Activated CD4-positive, CD25-positive, alpha-beta regulatory T cell treated with anti-CD3 and anti-CD28 coated beads, Interleukin-2, amount 50 U/mL, for 72 hours (primary cell): ENCODE measurements around the gene KRCC1.
"Not testable (repeated sequence)": the region's sequence is repeated elsewhere in the genome, so short reads cannot be mapped to it uniquely, and the experiment has no call there.

Source experiments
- DNase-seq: peaks from one replicate; pipeline ENCODE4 v3.0.0; 2021

Gene KRCC1

DNA sequence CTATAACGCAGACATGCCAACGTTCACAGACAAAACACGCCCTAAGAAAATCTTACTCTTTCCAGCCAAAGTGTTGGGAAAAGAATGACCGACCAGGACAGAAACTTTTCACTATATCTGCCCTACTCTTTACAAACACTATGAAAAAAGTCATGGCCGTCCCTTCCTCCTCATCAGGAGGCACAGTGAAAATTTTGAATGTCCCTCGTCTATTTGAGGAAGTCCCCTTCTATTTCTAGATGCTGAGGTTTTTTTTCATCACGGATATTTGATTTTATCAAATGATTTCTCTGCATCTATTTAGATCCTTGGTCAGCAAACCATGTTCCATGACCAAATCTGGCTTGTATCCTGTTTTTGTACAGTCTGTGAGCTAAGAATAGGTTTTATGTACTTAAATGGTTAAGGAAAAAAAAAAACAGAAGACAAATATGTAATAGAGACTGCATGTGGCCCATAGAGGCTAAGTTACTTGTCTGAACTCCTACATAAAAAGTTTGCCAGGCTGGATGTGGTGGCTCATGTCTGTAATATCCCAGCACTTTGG lies 61.2 kb downstream of the KRCC1 start:
- DNase-seq: not testable (repeated sequence)

DNA sequence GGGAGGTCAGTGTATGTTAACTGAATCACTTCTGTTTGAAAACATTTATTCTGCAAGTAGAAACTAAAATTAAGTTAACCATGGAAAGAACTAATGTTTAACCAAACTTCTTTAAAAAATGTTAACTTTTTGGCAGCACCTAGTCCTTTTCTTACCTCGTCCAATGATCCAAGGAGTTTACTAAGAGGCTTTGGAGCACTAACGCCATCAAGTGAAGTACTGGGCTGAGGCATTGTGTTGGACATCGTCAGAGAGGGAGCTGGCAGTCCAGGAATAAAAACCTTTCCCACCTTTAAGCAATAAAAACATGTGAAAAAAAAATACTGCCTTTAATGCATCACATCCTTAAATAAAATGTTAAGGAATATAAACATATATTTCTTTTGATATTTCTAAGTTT lies 63.0 kb downstream of the KRCC1 start:
- DNase-seq: not testable (repeated sequence)

DNA sequence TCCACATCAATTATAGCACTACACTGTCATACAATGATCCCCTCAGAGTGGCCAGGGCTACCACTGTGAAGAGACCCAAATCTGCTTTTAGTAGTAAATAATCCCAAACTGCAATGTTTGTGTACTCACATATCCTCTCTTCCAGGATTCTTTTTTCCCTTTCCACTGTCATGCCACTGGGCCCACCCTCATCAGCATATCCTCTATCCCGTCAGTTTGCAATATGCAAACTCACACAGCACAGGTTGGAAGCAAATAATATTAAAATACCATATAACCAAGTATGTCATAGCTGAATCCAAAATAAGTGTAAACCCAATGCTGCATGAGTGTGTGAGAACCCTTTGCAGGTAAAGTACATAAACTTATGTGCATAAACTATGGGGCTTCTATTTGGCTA lies 68.1 kb downstream of the KRCC1 start:
- DNase-seq: not testable (repeated sequence)

DNA sequence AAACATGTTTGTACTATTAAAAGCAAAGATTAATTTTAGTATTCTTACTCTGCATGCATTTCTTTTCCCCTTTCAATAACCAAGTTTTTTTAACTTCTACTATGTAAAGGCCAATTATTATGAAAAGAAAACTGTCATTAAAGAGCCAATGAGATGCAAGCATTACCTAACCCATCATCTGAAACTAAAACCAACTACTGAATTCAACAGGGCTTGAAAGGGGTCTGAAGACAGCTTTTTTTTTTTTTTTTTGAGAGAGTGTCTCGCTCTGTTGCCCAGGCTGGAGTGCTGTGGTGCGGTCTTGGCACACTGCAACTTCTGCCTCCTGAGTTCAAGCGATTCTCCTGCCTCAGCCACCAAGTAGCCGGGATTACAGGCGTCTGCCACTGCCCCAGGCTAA lies 69.7 kb downstream of the KRCC1 start:
- not testable (repeated sequence) for DNase-seq

DNA sequence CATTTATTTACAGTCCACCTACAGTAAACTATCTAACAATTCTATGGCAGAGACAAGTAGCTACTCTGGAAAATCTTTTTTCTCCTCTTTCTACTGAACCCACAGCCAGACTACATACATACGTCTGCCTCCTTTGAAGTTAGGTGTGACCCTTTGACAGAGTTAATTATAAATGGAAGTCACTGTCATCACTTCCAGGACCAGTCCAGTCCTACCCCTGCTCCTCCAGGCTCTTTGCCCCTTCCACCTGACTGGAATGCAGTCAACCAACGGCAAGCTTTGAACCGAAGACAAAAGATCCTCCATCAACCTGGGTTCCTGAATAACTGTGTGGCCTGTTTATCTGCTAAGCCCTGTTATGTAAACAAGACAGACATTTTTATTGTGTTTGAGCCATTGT lies 74.4 kb downstream of the KRCC1 start:
- DNase-seq: not testable (repeated sequence)
